Osteoblast (primary cell): ENCODE data around the gene TMEM38A. TPM values are rescaled to one million over a fixed set of nuclear protein-coding genes. Genes with fewer than 3 reads are reported as not detected.
"Not testable (repeated sequence)": the region's sequence is repeated elsewhere in the genome, so short reads cannot be mapped to it uniquely, and the experiment has no call there.

Source experiments
- DNase-seq: peaks from one replicate; pipeline ENCODE4 v3.0.0; 2011; ENCODE audit warnings: low spot score, mixed read lengths; ENCODE audit not compliant: insufficient read length; ENCODE audit errors: missing footprints
- H2AFZ ChIP-seq: 2 replicates; pipeline ENCODE4 v1.6.0; 2011; ENCODE audit warnings: mild to moderate bottlenecking, low read length
- H3K27ac ChIP-seq: 2 replicates; pipeline ENCODE4 v1.5.1; 2011; ENCODE audit warnings: mild to moderate bottlenecking, low read depth, low read length, moderate library complexity
- H3K27me3 ChIP-seq: 2 replicates; pipeline ENCODE4 v1.6.0; 2012; ENCODE audit warnings: mild to moderate bottlenecking, control low read depth, inconsistent platforms, low read length, moderate library complexity; ENCODE audit not compliant: insufficient read depth
- H3K36me3 ChIP-seq: 2 replicates; pipeline ENCODE4 v1.5.1; 2011; ENCODE audit warnings: mild to moderate bottlenecking, low read length, control low read depth, moderate library complexity; ENCODE audit not compliant: insufficient read depth
- H3K4me1 ChIP-seq: 2 replicates; pipeline ENCODE4 v1.5.1; 2011; ENCODE audit warnings: mild to moderate bottlenecking, low read length, control low read depth, moderate library complexity; ENCODE audit not compliant: insufficient read depth
- H3K4me2 ChIP-seq: 2 replicates; pipeline ENCODE4 v1.6.0; 2011; ENCODE audit warnings: mild to moderate bottlenecking, low read length; ENCODE audit not compliant: insufficient read depth
- H3K4me3 ChIP-seq: fragments of 200-600 bp; sonication (generic); 3 replicates; pipeline ENCODE4 v1.5.1; 2012; ENCODE audit warnings: mild to moderate bottlenecking, low read length, inconsistent platforms; ENCODE audit not compliant: insufficient read depth
- H3K79me2 ChIP-seq: 2 replicates; pipeline ENCODE4 v1.6.0; 2012; ENCODE audit warnings: mild to moderate bottlenecking, low read length, control low read depth, inconsistent platforms; ENCODE audit not compliant: insufficient read depth
- H3K9me3 ChIP-seq: 2 replicates; pipeline ENCODE4 v1.5.1; 2011; ENCODE audit warnings: low read depth, low read length, control low read depth
- H4K20me1 ChIP-seq: 2 replicates; pipeline ENCODE4 v1.6.0; 2012; ENCODE audit warnings: mild to moderate bottlenecking, low read length, control low read depth; ENCODE audit not compliant: insufficient read depth
- CTCF ChIP-seq: IDR thresholded peaks from 2 replicates; pipeline ENCODE4 v1.5.1; 2011; ENCODE audit warnings: mild to moderate bottlenecking, low read depth, low read length, moderate library complexity; ENCODE audit errors: extremely low read depth
- total RNA-seq: library from RNA; depleted of rRNA; stranded (reverse); fragments of >200 nt; gene quantifications from 2 replicates; pipeline ENCODE4 v1.2.3, GENCODE V29; 2012

The TMEM38A gene
- total RNA-seq, 1 donor: 2.5 TPM

GRCh38 chr19:16726916-16727315 lies 66.0 kb downstream of the TMEM38A start:
- no peaks in the 10 kb centered on the region for H3K36me3 ChIP-seq
- H3K79me2 ChIP-seq: no peaks in the 10 kb centered on the region
- no peak for DNase-seq
- no peaks in the 10 kb centered on the region for H3K27me3 ChIP-seq
- TF ChIP-seq CTCF: no peak
- no peaks in the 10 kb centered on the region for H4K20me1 ChIP-seq
- H2AFZ ChIP-seq: no peak overlapping the region
- H3K27ac ChIP-seq: no peak overlapping the region
- H3K4me1 ChIP-seq: no peaks in the 10 kb centered on the region
- no peaks in the 10 kb centered on the region for H3K9me3 ChIP-seq
- H3K4me3 ChIP-seq: no peak overlapping the region
- no peak overlapping the region for H3K4me2 ChIP-seq

GRCh38 chr19:16735650-16736266 lies 74.8 kb downstream of the TMEM38A start:
- H3K4me3 ChIP-seq, H3K4me1 ChIP-seq, H3K4me2 ChIP-seq, H3K79me2 ChIP-seq, H3K9me3 ChIP-seq, H3K36me3 ChIP-seq, DNase-seq, H2AFZ ChIP-seq, H3K27ac ChIP-seq, H4K20me1 ChIP-seq, H3K27me3 ChIP-seq: not testable (repeated sequence)

- Histone ChIP-seq H3K36me3 (no peaks in the 10 kb centered on the region), H3K79me2 (no peaks in the 10 kb centered on the region), H3K27me3 (no peaks in the 10 kb centered on the region), H3K4me2 (no peak overlapping the region), H3K9me3 (no peaks in the 10 kb centered on the region), H4K20me1 (no peaks in the 10 kb centered on the region), H3K4me3 (no peak overlapping the region), H3K4me1 (peaks cover 7% of the 10 kb centered on the region), H3K27ac (no peak overlapping the region), H2AFZ (no peak overlapping the region)
- no peak for DNase-seq
- no peak for TF ChIP-seq CTCF
Measured at GRCh38 chr19:16736709-16737108, 75.8 kb downstream of the TMEM38A start.

GRCh38 chr19:16737911-16738310 lies 77.0 kb downstream of the TMEM38A start:
- Histone ChIP-seq H3K27ac (no peak overlapping the region), H3K4me3 (no peak overlapping the region), H3K4me2 (no peak overlapping the region), H4K20me1 (no peaks in the 10 kb centered on the region), H3K4me1 (peaks cover 7% of the 10 kb centered on the region), H3K27me3 (no peaks in the 10 kb centered on the region), H3K9me3 (no peaks in the 10 kb centered on the region), H2AFZ (no peak overlapping the region), H3K79me2 (no peaks in the 10 kb centered on the region), H3K36me3 (no peaks in the 10 kb centered on the region)
- DNase-seq: no peak
- TF ChIP-seq CTCF: no peak
